Keratinocyte (primary cell): ENCODE data around the gene LRP1B. TPM values are rescaled to one million over a fixed set of nuclear protein-coding genes. Genes with fewer than 3 reads are reported as not detected.

Experiments
- DNase-seq: peaks from one replicate; pipeline ENCODE4 v3.0.0-alpha.2; 2011; ENCODE audit warnings: low read depth, missing footprints, low spot score
- FAIRE-seq: peaks from 2 replicates; lab custom pipeline; 2011; peaks lifted over from hg19 to GRCh38; lab: Jason Lieb, UNC
- H2AFZ ChIP-seq: 2 replicates; pipeline ENCODE4 v1.6.0; 2012; ENCODE audit warnings: low read length, control low read depth, inconsistent platforms; ENCODE audit not compliant: control insufficient read depth
- H3K27ac ChIP-seq: 2 replicates; pipeline ENCODE4 v1.5.1; 2011; ENCODE audit warnings: low read length; ENCODE audit not compliant: control insufficient read depth, insufficient read depth
- H3K27me3 ChIP-seq: 3 replicates; pipeline ENCODE4 v1.6.0; 2011; ENCODE audit warnings: low read length; ENCODE audit not compliant: control insufficient read depth, insufficient read depth; ENCODE audit errors: extremely low read depth
- H3K36me3 ChIP-seq, 2 experiments: 2 replicates in 1 of 2; 3 replicates in 1 of 2; pipeline ENCODE4 v1.5.1; 2011; ENCODE audit warnings: low read length in 2 of 2, mild to moderate bottlenecking in 1 of 2; ENCODE audit not compliant: control insufficient read depth in 2 of 2, insufficient read depth in 2 of 2; ENCODE audit errors: extremely low read depth in 1 of 2
- H3K4me1 ChIP-seq: 3 replicates; pipeline ENCODE4 v1.5.1; 2011; ENCODE audit warnings: low read length; ENCODE audit not compliant: control insufficient read depth, insufficient read depth; ENCODE audit errors: extremely low read depth
- H3K4me2 ChIP-seq: 3 replicates; pipeline ENCODE4 v1.6.0; 2011; ENCODE audit warnings: low read depth, low read length; ENCODE audit not compliant: control insufficient read depth, insufficient read depth; ENCODE audit errors: extremely low read depth
- H3K4me3 ChIP-seq, 3 experiments: fragments of 200-600 bp in 1 of 3; sonication (generic) in 1 of 3; 2 replicates in 2 of 3; 3 replicates in 1 of 3; pipeline ENCODE4 v1.5.1; 2011 to 2016; ENCODE audit warnings: low read length in 3 of 3, mild to moderate bottlenecking in 3 of 3, control low read depth in 2 of 3, inconsistent platforms in 1 of 3, low read depth in 1 of 3, mixed read lengths in 1 of 3, mixed run types in 1 of 3, moderate library complexity in 1 of 3; ENCODE audit not compliant: control insufficient read depth in 2 of 3, insufficient read depth in 2 of 3; ENCODE audit errors: extremely low read depth in 1 of 3
- H3K79me2 ChIP-seq: 2 replicates; pipeline ENCODE4 v1.6.0; 2012; ENCODE audit warnings: low read length; ENCODE audit not compliant: control insufficient read depth, insufficient read depth
- H3K9ac ChIP-seq: 3 replicates; pipeline ENCODE4 v1.6.0; 2011; ENCODE audit warnings: low read length; ENCODE audit not compliant: control insufficient read depth, insufficient read depth; ENCODE audit errors: extremely low read depth
- H3K9me1 ChIP-seq: 3 replicates; pipeline ENCODE4 v1.6.0; 2011; ENCODE audit warnings: low read length; ENCODE audit not compliant: control insufficient read depth, insufficient read depth; ENCODE audit errors: extremely low read depth
- H3K9me3 ChIP-seq: 2 replicates; pipeline ENCODE4 v1.5.1; 2012; ENCODE audit warnings: low read depth, low read length; ENCODE audit not compliant: control insufficient read depth
- H4K20me1 ChIP-seq: 3 replicates; pipeline ENCODE4 v1.6.0; 2011; ENCODE audit warnings: low read length; ENCODE audit not compliant: control insufficient read depth, insufficient read depth; ENCODE audit errors: extremely low read depth
- EZH2 ChIP-seq: IDR thresholded peaks from one replicate; pipeline ENCODE4 v1.6.1; 2012; ENCODE audit warnings: inconsistent platforms, mild to moderate bottlenecking, low read length, moderate library complexity
- dilution Hi-C: fragments of 300-500 bp; cut with MboI; formaldehyde crosslinking; loops from one replicate; pipeline ENCODE4 v1.7.0; 2020; ENCODE audit warnings: low sequenced_read_pairs; ENCODE audit not compliant: extremely low pct_ligation_motif_present
- polyA plus RNA-seq, 5 experiments: library from polyadenylated mRNA; depleted of rRNA in 3 of 5; stranded (reverse) in 3 of 5; stranded (forward) in 1 of 5; unstranded in 1 of 5; fragments of >200 nt; gene quantifications; 1 replicate in 1 of 5; 2 replicates in 3 of 5; 3 replicates in 1 of 5; pipeline versions ENCODE4 v1.2.1 to v1.2.3, GENCODE V29; 2011 to 2012; ENCODE audit warnings: missing spikeins in 2 of 5, low read depth in 1 of 5, low replicate concordance in 1 of 5
- TF ChIP-seq, protein P1 (sequence below), 3 experiments: IDR thresholded peaks in 1 of 3; conservative IDR thresholded peaks in 1 of 3; optimal IDR thresholded peaks in 1 of 3; 2 replicates in 2 of 3; 3 replicates in 1 of 3; pipeline versions ENCODE3 to v1.5.1; 2011; ENCODE audit warnings: low read length in 3 of 3, mild to moderate bottlenecking in 3 of 3, moderate library complexity in 2 of 3, control low read depth in 1 of 3, inconsistent platforms in 1 of 3; ENCODE audit not compliant: insufficient read depth in 2 of 3; ENCODE audit errors: extremely low read depth in 1 of 3

The LRP1B gene
- polyA plus RNA-seq, 1 donor (not counting 4 experiments of a cell fraction or from before 2014, with no cell fraction given) = not detected

DNA sequence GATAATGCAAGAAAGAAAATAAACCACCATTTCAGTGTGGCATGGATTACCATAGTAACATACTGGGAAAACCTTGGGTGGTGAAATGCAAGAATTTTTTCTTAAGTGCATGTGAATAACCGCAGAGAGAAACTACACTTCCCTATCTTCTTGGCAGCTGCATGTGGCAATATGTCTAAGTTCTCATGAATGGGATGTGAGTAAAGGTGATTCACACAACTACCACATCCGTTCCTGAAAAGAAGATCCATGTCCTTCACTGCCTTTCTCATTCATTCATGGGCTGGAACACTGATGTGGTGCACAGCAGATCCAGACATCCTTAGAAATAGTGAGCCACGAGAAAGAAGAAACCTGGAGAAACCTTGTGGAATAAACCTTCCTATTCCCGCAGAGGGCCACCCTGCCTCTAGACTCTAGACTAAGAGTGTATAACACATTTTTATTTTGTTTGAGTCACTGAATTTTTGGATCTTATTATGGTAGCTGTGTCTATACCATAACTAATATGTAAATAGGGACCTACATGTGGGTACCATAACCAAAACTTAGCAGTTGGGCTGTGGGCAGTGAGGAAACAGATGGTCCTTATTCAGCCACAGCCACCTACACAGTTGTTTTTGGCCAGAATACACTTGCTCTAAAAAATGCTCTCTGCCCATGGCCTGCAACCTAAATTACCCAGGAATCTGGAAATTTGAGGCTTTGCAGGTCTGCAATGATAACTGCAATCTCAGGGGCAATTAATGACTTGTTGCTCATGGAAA, 573.3 kb downstream of the LRP1B start:
- Histone ChIP-seq H3K4me1 (peaks cover 10% of the 10 kb centered on the region), H3K27ac (no peak overlapping the region), H3K4me2 (no peak overlapping the region), H3K27me3 (no peaks in the 10 kb centered on the region), H3K79me2 (no peaks in the 10 kb centered on the region), H4K20me1 (no peaks in the 10 kb centered on the region), H3K36me3 (no peaks in the 10 kb centered on the region), H3K9me3 (no peaks in the 10 kb centered on the region), H3K9ac (no peak overlapping the region), H3K9me1 (no peaks in the 10 kb centered on the region), H3K4me3 (no peak overlapping the region), H2AFZ (no peak overlapping the region)
- dilution Hi-C loops = no loop called here
- DNase-seq = peak; percentile 21
- TF ChIP-seq EZH2 = no peak
- TF ChIP-seq, protein P1, sequence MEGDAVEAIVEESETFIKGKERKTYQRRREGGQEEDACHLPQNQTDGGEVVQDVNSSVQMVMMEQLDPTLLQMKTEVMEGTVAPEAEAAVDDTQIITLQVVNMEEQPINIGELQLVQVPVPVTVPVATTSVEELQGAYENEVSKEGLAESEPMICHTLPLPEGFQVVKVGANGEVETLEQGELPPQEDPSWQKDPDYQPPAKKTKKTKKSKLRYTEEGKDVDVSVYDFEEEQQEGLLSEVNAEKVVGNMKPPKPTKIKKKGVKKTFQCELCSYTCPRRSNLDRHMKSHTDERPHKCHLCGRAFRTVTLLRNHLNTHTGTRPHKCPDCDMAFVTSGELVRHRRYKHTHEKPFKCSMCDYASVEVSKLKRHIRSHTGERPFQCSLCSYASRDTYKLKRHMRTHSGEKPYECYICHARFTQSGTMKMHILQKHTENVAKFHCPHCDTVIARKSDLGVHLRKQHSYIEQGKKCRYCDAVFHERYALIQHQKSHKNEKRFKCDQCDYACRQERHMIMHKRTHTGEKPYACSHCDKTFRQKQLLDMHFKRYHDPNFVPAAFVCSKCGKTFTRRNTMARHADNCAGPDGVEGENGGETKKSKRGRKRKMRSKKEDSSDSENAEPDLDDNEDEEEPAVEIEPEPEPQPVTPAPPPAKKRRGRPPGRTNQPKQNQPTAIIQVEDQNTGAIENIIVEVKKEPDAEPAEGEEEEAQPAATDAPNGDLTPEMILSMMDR (optimal IDR thresholded peaks at IDR 0.05 in 1 of 3, IDR thresholded peaks at IDR 0.05 in 1 of 3, conservative IDR thresholded peaks at IDR 0.05 in 1 of 3; ENCODE audit: extremely low read depth in 1 of 3, insufficient read depth in 2 of 3, low read length in 3 of 3) = no peak
- FAIRE-seq = peak; percentile 86

DNA sequence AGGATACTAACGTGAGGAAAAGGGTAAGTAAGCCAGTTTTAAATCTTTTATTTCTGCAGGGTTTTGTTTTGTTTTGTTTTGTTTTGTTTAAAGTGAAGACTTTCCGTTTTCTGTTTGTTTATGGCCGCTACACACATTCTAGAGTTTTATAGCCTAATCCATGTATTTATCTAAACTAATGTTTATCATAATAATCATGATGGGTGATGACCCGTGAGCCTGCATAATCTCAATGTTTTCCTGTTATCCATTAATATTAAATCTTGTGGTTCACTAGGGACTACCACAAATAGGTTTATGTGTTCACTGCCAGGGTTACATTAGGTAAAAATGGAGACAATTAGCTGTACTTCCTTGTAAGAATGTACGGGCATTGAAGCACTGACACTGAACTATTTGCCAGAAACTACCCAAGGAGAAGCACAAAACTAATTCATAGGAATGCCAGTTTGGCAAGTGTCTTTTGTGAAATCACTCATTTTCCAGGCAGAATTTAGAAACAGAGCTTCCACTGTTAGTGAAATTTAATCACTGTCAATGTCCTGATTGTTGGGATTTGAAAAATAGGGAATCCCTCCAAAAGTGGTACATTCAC, 574.8 kb downstream of the LRP1B start:
- Histone ChIP-seq H3K4me2 (no peak overlapping the region), H3K9ac (no peak overlapping the region), H3K27ac (no peak overlapping the region), H3K4me1 (peaks cover 10% of the 10 kb centered on the region), H3K9me3 (no peaks in the 10 kb centered on the region), H2AFZ (no peak overlapping the region), H3K27me3 (no peaks in the 10 kb centered on the region), H3K36me3 (no peaks in the 10 kb centered on the region), H3K79me2 (no peaks in the 10 kb centered on the region), H4K20me1 (no peaks in the 10 kb centered on the region), H3K9me1 (no peaks in the 10 kb centered on the region), H3K4me3 (no peak overlapping the region)
- no peak for FAIRE-seq
- DNase-seq = no peak
- dilution Hi-C loops = no loop called here
- TF ChIP-seq, protein P1 (optimal IDR thresholded peaks at IDR 0.05 in 1 of 3, IDR thresholded peaks at IDR 0.05 in 1 of 3, conservative IDR thresholded peaks at IDR 0.05 in 1 of 3; ENCODE audit: extremely low read depth in 1 of 3, insufficient read depth in 2 of 3, low read length in 3 of 3) = no peak
- no peak for TF ChIP-seq EZH2
